SK-N-SH (cell line): ENCODE results near the gene R3HDML. TPM values are rescaled to one million over a fixed set of nuclear protein-coding genes. Genes with fewer than 3 reads are reported as not detected.

Source experiments
- CTCF ChIA-PET: fragments of 300-600, 350-600 bp; formaldehyde crosslinking; extraction: SDS; loops from one replicate; lab custom pipeline; 2021; lab: Yijun Ruan, JAX
- POLR2A ChIA-PET: fragments of 350-600 bp; sonication (Branson Sonifier 250); formaldehyde crosslinking; extraction: SDS; loops from one replicate; lab custom pipeline; 2020; ENCODE audit warnings: antibody characterized with exemption, inconsistent platforms; lab: Yijun Ruan, JAX
- DNase-seq: peaks from one replicate; pipeline ENCODE4 v3.0.0; 2012
- H2AFZ ChIP-seq: fragments of 200-600 bp; sonication (generic); 2 replicates; pipeline ENCODE4 v1.8.1; 2016; ENCODE audit warnings: antibody characterized with exemption, mild to moderate bottlenecking, low read depth
- H3F3A ChIP-seq: fragments of 200-600 bp; sonication (generic); replicated peaks from 2 replicates; pipeline ENCODE3; 2016; ENCODE audit warnings: antibody characterized with exemption, mild to moderate bottlenecking; ENCODE audit not compliant: insufficient read depth
- H3K27ac ChIP-seq, 2 experiments: fragments of 200-500 bp in 1 of 2; fragments of 200-600 bp in 1 of 2; sonication (Bioruptor generic) in 1 of 2; sonication (generic), shearing (Covaris generic) in 1 of 2; 2 replicates each; pipeline versions ENCODE4 v1.5.1 to v1.6.1; 2014 to 2016; ENCODE audit warnings: low read depth in 2 of 2, inconsistent platforms in 1 of 2, low read length in 1 of 2, mild to moderate bottlenecking in 1 of 2, mixed read lengths in 1 of 2
- H3K27me3 ChIP-seq: fragments of 200-600 bp; sonication (generic), shearing (Covaris generic); 2 replicates; pipeline ENCODE4 v1.6.1; 2016; ENCODE audit warnings: mixed run types; ENCODE audit not compliant: insufficient read depth
- H3K36me3 ChIP-seq, 2 experiments: fragments of 200-500 bp in 1 of 2; fragments of 200-600 bp in 1 of 2; sonication (Bioruptor generic) in 1 of 2; sonication (generic) in 1 of 2; replicated peaks in 1 of 2; 2 replicates each; pipeline versions ENCODE3 to v1.5.1; 2014 to 2016; ENCODE audit warnings: low read length in 1 of 2, mild to moderate bottlenecking in 1 of 2; ENCODE audit not compliant: insufficient read depth in 2 of 2, control insufficient read depth in 1 of 2
- H3K4me1 ChIP-seq, 2 experiments: fragments of 200-500 bp in 1 of 2; fragments of 200-600 bp in 1 of 2; sonication (Bioruptor generic) in 1 of 2; sonication (generic), shearing (Covaris generic) in 1 of 2; 2 replicates each; pipeline versions ENCODE4 v1.5.1 to v1.6.1; 2014 to 2016; ENCODE audit warnings: low read depth in 1 of 2, low read length in 1 of 2, mixed run types in 1 of 2; ENCODE audit not compliant: insufficient read depth in 2 of 2, control insufficient read depth in 1 of 2
- H3K4me2 ChIP-seq: fragments of 200-600 bp; sonication (generic), shearing (Covaris generic); 2 replicates; pipeline ENCODE4 v1.6.1; 2017; ENCODE audit warnings: mixed run types
- H3K4me3 ChIP-seq, 2 experiments: fragments of 200-500 bp in 1 of 2; fragments of 200-600 bp in 1 of 2; sonication (Bioruptor generic) in 1 of 2; sonication (generic), shearing (Covaris generic) in 1 of 2; 2 replicates each; pipeline versions ENCODE4 v1.5.1 to v1.8.1; 2014 to 2016; ENCODE audit warnings: low read depth in 2 of 2, inconsistent platforms in 1 of 2, low read length in 1 of 2, mild to moderate bottlenecking in 1 of 2, mixed read lengths in 1 of 2, moderate library complexity in 1 of 2
- H3K79me2 ChIP-seq: fragments of 200-600 bp; sonication (generic); 2 replicates; pipeline ENCODE4 v1.8.1; 2017; ENCODE audit warnings: mild to moderate bottlenecking; ENCODE audit not compliant: insufficient read depth
- H3K9ac ChIP-seq: fragments of 200-600 bp; sonication (generic); 2 replicates; pipeline ENCODE4 v1.6.1; 2017; ENCODE audit warnings: mixed run types
- H3K9me2 ChIP-seq: fragments of 200-600 bp; sonication (generic); 2 replicates; pipeline ENCODE4 v1.6.1; 2017; ENCODE audit warnings: mixed run types
- H3K9me3 ChIP-seq: fragments of 200-600 bp; sonication (generic); 2 replicates; pipeline ENCODE4 v1.6.1; 2017; ENCODE audit warnings: mixed run types, mild to moderate bottlenecking, moderate library complexity
- H4K20me1 ChIP-seq: fragments of 200-600 bp; sonication (generic); 2 replicates; pipeline ENCODE4 v1.6.1; 2017; ENCODE audit warnings: mild to moderate bottlenecking, mixed run types; ENCODE audit not compliant: insufficient read depth
- CHD2 ChIP-seq: fragments of 150-350 bp; IDR thresholded peaks from 2 replicates; pipeline ENCODE4 v1.6.1; 2018; ENCODE audit warnings: low read length; ENCODE audit not compliant: partially characterized antibody
- ELF1 ChIP-seq: IDR thresholded peaks from 2 replicates; pipeline ENCODE4 v1.4.0; 2012
- EZH2phosphoT487 ChIP-seq: fragments of 200-600 bp; sonication (generic); IDR thresholded peaks from 2 replicates; pipeline ENCODE4 v1.6.1; 2017; ENCODE audit warnings: low read depth, mixed run types, mild to moderate bottlenecking, antibody characterized with exemption, moderate library complexity, borderline replicate concordance
- FOSL2 ChIP-seq: IDR thresholded peaks from 2 replicates; pipeline ENCODE4 v1.4.0; 2012; ENCODE audit warnings: low read depth, mild to moderate bottlenecking, moderate library complexity, borderline replicate concordance
- FOXM1 ChIP-seq: IDR thresholded peaks from 2 replicates; pipeline ENCODE4 v1.4.0; 2012; ENCODE audit warnings: low read depth, mild to moderate bottlenecking
- GABPA ChIP-seq: IDR thresholded peaks from 2 replicates; pipeline ENCODE4 v1.4.0; 2012; ENCODE audit warnings: low read depth, mild to moderate bottlenecking
- GATA2 ChIP-seq: sonication (generic); formaldehyde crosslinking; IDR thresholded peaks from 2 replicates; pipeline ENCODE4 v1.5.0; 2020; ENCODE audit warnings: mild to moderate bottlenecking, missing genetic modification reagents
- IRF3 ChIP-seq: fragments of 150-350 bp; IDR thresholded peaks from 2 replicates; pipeline ENCODE4 v1.6.1; 2016; ENCODE audit warnings: mild to moderate bottlenecking, low read depth, low read length
- JUND ChIP-seq: IDR thresholded peaks from 2 replicates; pipeline ENCODE4 v1.4.0; 2012
- MAX ChIP-seq: IDR thresholded peaks from 2 replicates; pipeline ENCODE4 v1.4.0; 2012; ENCODE audit warnings: low read depth
- MEF2A ChIP-seq: IDR thresholded peaks from 2 replicates; pipeline ENCODE4 v1.4.0; 2012; ENCODE audit warnings: low read depth, borderline replicate concordance
- MXI1 ChIP-seq: IDR thresholded peaks from 2 replicates; pipeline ENCODE4 v1.6.1; 2012; ENCODE audit warnings: mild to moderate bottlenecking, low read depth, low read length, improper control_type of control experiment
- NRF1 ChIP-seq: IDR thresholded peaks from 2 replicates; pipeline ENCODE4 v1.6.1; 2012; ENCODE audit warnings: low read depth, mild to moderate bottlenecking, low read length
- PBX3 ChIP-seq: IDR thresholded peaks from 2 replicates; pipeline ENCODE4; 2012
- POLR2AphosphoS5 ChIP-seq: IDR thresholded peaks from 2 replicates; pipeline ENCODE4 v1.6.1; 2012; ENCODE audit warnings: low read depth, low read length
- RCOR1 ChIP-seq: fragments of 150-350 bp; IDR thresholded peaks from 2 replicates; pipeline ENCODE4 v1.6.1; 2017; ENCODE audit warnings: antibody characterized with exemption, low read length
- REST ChIP-seq: IDR thresholded peaks from 2 replicates; pipeline ENCODE4 v1.6.1; 2012; ENCODE audit warnings: mild to moderate bottlenecking, low read depth, low read length, moderate library complexity
- RFX5 ChIP-seq: IDR thresholded peaks from 2 replicates; pipeline ENCODE4 v1.6.1; 2012; ENCODE audit warnings: mild to moderate bottlenecking, improper control_type of control experiment, low read length
- RXRA ChIP-seq: IDR thresholded peaks from 2 replicates; pipeline ENCODE4 v1.4.0; 2012; ENCODE audit warnings: low read depth, mild to moderate bottlenecking, borderline replicate concordance
- SMC3 ChIP-seq: IDR thresholded peaks from 2 replicates; pipeline ENCODE4 v1.6.1; 2012; ENCODE audit warnings: low read depth, low read length, improper control_type of control experiment
- TEAD4 ChIP-seq: IDR thresholded peaks from 2 replicates; pipeline ENCODE4 v1.4.0; 2012; ENCODE audit warnings: mild to moderate bottlenecking, borderline replicate concordance; ENCODE audit not compliant: insufficient read depth
- ZBTB33 ChIP-seq: IDR thresholded peaks from 2 replicates; pipeline ENCODE4 v1.4.0; 2012; ENCODE audit warnings: low read depth, borderline replicate concordance
- WGBS: methylation state at CpG from one replicate; pipeline ENCODE4 v1.1.6; 2017; ENCODE audit warnings: low lambda C conversion rate; 5-methylcytosine and 5-hydroxymethylcytosine counted together
- polyA plus RNA-seq, 3 experiments: library from polyadenylated mRNA; depleted of rRNA; stranded (reverse); fragments of >200 nt; gene quantifications; 2 replicates each; pipeline ENCODE4 v1.2.3, GENCODE V29; 2012

The R3HDML gene
- polyA plus RNA-seq, 1 of the 3 experiments (the other 2 are of a cell fraction) = not detected

GRCh38 chr20:44304383-44304782 lies 32.5 kb upstream of the R3HDML start:
- Histone ChIP-seq H3K4me2 (no peak overlapping the region), H3K4me1 (no peaks in the 10 kb centered on the region), H3K79me2 (0 out of 2 replicates have a peak, but pooled peaks cover 2% of the 10 kb centered on the region), H3K27ac (no peak overlapping the region), H4K20me1 (no peaks in the 10 kb centered on the region), H3K9me3 (no peaks in the 10 kb centered on the region), H3K9me2 (no peaks in the 10 kb centered on the region), H3F3A (no peaks in the 10 kb centered on the region), H3K27me3 (no peaks in the 10 kb centered on the region), H3K9ac (no peak overlapping the region), H2AFZ (no peak overlapping the region), H3K36me3 (peaks cover 2 to 3% of the 10 kb centered on the region in 2 experiments), H3K4me3 (no peak overlapping the region)
- no peak for TF ChIP-seq CHD2
- TF ChIP-seq RFX5 = no peak
- no peak for TF ChIP-seq NRF1
- no peak for TF ChIP-seq FOXM1
- TF ChIP-seq PBX3 = no peak
- TF ChIP-seq MAX = no peak
- no peak for TF ChIP-seq ELF1
- no peak for TF ChIP-seq FOSL2
- no peak for TF ChIP-seq REST
- TF ChIP-seq GATA2 (CRISPR knock-in tag) = no peak
- TF ChIP-seq MXI1 = no peak
- TF ChIP-seq MEF2A = no peak
- TF ChIP-seq SMC3 = no peak
- POLR2A ChIA-PET = no interaction called here
- no peak for DNase-seq
- CTCF ChIA-PET = interaction anchor here (0.7 to 1.2 kb wide), 2 partner anchors 9 to 87 kb away, joined by 3 to 5 read pairs; no protein-coding TSS in a partner anchor

GRCh38 chr20:44306927-44307326 lies 29.9 kb upstream of the R3HDML start:
- no peak for DNase-seq
- POLR2A ChIA-PET = no interaction called here
- no peaks in the 10 kb centered on the region for H3K27me3 ChIP-seq
- CTCF ChIA-PET = interaction anchor here (1.3 to 10.7 kb wide), 2 partner anchors 77 to 92 kb away, joined by 4 to 264 read pairs; partner anchors contain the start of gene OSER1
- WGBS = 78% methylated on average over 9 of the region's 9 CpGs
- H3K36me3 ChIP-seq = peaks cover 2 to 3% of the 10 kb centered on the region in 2 experiments
- no peak overlapping the region for H2AFZ ChIP-seq
- H4K20me1 ChIP-seq = no peaks in the 10 kb centered on the region
- H3K79me2 ChIP-seq = peaks cover 13% of the 10 kb centered on the region; the same call in 1 of the 2 replicates
- H3K27ac ChIP-seq = no peak overlapping the region
- H3K4me2 ChIP-seq = no peak overlapping the region
- H3F3A ChIP-seq = no peaks in the 10 kb centered on the region
- no peak overlapping the region for H3K9ac ChIP-seq
- peaks cover 4 to 10% of the 10 kb centered on the region in 2 experiments; a peak in 1 of 4 replicates for H3K4me1 ChIP-seq
- no peak overlapping the region for H3K4me3 ChIP-seq
- no peaks in the 10 kb centered on the region for H3K9me3 ChIP-seq
- H3K9me2 ChIP-seq = no peaks in the 10 kb centered on the region
- no peak for TF ChIP-seq IRF3
- TF ChIP-seq RXRA = no peak
- TF ChIP-seq POLR2AphosphoS5 = no peak
- TF ChIP-seq GABPA = no peak
- TF ChIP-seq CHD2 = no peak
- no peak for TF ChIP-seq ZBTB33
- TF ChIP-seq TEAD4 = no peak
- no peak for TF ChIP-seq EZH2phosphoT487
- no peak for TF ChIP-seq RFX5
- TF ChIP-seq JUND = no peak
- no peak for TF ChIP-seq RCOR1
